ENCODE results near the gene C6orf118.

The C6orf118 gene

DNA sequence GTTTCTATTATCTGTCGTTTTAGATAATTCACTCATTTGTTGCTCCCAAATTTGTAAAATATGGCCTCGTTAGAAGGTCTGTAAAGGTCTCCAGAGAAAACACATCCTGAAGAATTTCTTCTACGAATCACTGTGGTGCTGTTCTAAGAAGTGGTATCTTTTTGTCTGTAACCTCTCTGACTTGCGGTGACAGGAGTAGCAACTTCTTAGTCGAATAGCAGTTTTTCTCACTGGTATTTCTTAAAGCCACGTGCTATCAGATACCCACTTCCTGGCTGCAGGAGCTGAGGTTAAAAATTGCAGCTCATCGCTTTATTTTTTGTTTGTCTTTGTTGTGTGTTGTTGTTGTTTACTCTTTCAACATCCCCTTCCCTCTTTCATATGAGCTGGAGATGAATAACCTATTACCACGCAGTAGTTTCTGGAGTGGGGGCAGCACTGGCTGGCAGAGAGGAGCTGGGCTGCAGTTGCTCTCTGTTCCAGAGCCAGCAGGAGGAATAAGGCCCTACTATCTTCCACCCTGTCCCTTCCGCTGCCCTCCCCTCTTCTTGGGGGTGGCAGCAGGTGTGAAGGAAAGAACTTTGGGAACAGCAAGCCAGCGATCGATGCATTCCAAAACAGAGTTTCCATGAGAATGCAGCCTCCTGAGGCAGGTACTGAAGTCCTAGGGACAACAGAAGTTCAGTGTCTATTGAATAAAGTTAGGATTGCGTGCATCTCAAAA, 64.7 kb downstream of the C6orf118 start:
- DNase-seq (ENCODE audit: low spot score): peak; percentile 35

- no peak for DNase-seq (ENCODE audit: low spot score)
Observed at GRCh38 chr6:165243801-165244200, 65.6 kb downstream of the C6orf118 start.

DNA sequence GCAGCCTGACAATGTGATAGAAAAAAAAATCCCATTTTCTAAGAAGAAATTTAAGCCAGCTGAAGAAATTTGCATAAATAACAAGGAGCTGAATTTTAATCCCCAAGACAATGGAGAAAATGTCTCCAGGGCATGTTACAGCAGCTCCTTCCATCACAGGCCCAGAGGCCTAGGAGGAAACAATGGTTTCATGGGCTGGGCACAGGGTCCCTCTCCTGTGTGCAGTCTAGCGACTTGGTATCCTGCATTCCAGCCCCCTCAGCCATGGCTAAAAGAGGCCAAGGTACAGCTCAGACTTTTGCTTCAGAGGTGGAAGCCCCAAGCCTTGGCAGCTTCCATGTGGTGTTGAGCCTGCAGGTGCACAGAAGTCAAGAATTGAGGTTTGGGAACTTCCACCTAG, 73.1 kb downstream of the C6orf118 start:
- no peak for DNase-seq (ENCODE audit: low spot score)

DNA sequence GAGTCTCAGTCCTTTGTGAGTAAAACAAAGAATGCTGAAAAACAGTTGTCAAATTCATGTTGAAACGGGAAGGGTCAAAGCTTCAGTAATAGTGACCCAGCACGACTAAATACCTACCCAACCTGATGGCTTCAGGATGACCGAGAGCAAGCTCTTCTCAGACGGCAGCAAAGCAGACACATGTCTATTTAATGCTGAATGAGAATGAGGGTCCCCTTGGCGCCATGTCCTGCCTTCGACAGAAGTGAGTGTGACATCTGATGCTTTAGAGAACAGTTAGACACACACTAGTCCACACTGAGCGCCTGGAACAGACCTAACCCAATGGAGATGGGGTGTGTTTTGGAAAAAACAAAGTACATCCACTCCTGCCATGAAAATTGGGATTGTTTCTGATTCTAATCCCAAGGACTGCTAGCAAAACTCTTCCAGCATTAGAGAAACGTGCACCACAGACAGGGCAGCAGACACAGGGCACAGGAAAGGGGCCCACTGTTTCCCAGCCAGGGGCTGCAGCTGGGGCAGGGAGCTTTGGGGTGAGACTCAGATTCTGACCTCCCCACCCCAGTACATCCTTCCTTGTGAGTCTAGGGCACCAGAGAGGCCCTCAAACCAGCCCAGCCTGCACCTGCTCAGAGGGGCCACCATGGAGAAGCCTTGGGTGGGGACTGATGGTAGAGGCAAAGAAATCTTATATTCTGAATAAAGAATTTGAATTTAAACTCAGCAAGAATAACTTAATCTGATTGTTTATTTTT, 76.5 kb downstream of the C6orf118 start:
- no peak for DNase-seq (ENCODE audit: low spot score)

DNA sequence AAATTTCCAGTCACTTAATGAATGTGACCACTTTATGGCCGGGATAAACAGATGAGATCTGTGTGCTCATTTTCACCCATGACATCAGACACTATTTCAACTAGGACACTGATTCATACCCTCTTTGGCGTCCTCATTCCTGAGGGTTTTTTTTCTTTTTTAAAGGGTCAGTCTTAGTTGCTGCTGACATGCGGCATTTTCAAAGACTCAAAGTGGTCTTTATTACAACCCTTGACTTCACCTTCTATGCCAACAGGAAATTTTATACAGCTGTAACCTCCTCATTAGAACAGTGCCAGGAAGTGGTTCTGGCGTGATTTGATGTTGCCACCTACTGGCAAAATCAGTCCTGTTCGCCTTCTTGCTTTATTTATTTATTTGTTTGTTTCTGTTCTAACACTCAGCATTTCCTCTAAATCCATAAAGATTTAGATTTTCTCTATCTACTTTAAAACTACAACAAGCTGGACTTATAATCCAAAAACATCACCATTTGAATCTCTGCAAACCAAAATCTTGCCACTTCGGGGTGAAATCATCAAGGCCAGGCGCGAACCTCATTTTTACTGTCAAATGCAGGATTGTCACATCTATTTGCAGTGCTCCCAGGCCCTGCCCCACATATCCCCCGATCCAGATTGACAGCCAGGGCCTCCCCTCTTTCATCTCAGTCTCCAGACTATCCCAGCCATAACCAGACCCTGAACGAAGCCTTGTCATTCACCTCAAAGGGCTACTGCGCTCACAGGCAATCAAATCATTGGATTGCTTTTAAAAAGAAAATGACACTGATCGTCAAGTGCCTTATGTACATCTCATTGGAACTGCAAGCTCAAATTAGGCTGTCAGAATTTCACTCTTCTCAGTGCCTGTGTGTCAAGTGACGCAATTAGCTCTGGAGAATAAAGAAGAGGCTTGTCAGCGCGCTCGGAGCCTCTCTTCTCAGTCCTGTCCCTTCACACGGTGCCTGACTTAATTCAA, 77.5 kb downstream of the C6orf118 start:
- peak; percentile 82 for DNase-seq (ENCODE audit: low spot score)

- no peak for DNase-seq (ENCODE audit: low spot score)
Observed at GRCh38 chr6:165231177-165231576, 78.2 kb downstream of the C6orf118 start.
